ENCODE results near the gene ANKRD13B. TPM values are rescaled to one million over a fixed set of nuclear protein-coding genes. Genes with fewer than 3 reads are reported as not detected.

ANKRD13B gene
- total and polyA plus RNA-seq, 2 of the 13 experiments (the other 11 are each of a cell fraction or from before 2014, with no cell fraction given): 1.7 to 1.8 TPM

DNA sequence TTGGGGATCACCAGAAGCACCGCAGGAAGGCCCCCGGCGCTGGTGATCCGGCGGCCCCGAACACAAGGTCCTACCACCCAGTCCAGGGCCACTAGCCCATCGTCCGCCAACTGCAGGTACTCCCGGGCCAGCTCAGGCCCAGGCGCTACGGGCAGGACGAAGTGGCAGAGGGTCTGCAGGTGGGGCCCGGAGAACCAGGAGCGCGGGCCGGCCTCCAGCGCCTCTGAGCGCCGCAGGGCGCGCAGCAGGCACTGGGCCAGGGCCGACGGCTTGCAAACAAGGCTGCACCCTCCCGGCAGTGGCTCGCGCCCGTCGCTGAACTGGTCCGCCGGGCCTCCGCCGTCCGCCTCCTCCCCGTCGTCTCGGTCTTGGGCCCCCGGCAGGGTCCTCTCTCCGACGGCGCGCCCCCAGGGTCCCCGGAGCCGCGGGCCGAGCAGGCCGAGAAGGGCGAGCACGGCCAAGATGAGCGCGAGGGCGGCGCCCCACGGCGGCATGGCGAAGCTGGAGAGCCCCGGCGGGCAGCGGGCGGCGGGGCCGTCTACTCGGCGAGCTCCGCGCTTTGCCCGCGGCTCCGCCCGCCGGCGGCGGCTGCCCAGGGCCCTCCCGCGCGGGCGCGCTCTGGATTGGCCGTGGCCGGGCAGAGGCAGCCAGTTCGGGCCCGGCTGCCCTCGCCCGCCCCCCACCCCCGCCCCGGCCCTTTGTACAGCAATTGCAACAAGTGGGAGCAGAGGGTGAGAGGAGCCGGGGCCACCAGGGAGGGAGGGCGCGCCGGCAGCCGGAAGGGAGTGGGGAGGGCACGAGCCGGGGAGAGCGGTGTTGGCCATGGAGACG lies 26.2 kb upstream of the ANKRD13B start, which contains the start of gene ABHD15 (continued):
- TF ChIP-seq ZNF776 (CRISPR knock-in tag; IDR thresholded peaks at IDR 0.05) (no peak), KDM2A (CRISPR knock-in tag; IDR thresholded peaks at IDR 0.05; ENCODE audit: borderline replicate concordance, low read depth) (no peak; the same call in 1 of the 2 replicates), ZBTB4 (CRISPR knock-in tag; IDR thresholded peaks at IDR 0.05; ENCODE audit: borderline replicate concordance) (no peak), ZNF646 (CRISPR knock-in tag; IDR thresholded peaks at IDR 0.05) (no peak), KDM4B (CRISPR knock-in tag; IDR thresholded peaks at IDR 0.05) (0 out of 2 replicates have a peak, but pooled peaks have one; percentile 2), MTA1 (CRISPR knock-in tag; IDR thresholded peaks at IDR 0.05; ENCODE audit: borderline replicate concordance) (no peak), PAWR (CRISPR knock-in tag; IDR thresholded peaks at IDR 0.05; ENCODE audit: borderline replicate concordance) (no peak), ZBTB7A (CRISPR knock-in tag; IDR thresholded peaks at IDR 0.05) (peak; percentile 38; the same call in 1 of the 2 replicates), ZNF574 (CRISPR knock-in tag; IDR thresholded peaks at IDR 0.05) (peak; percentile 17; the same call in 1 of the 2 replicates), ZNF501 (CRISPR knock-in tag; IDR thresholded peaks at IDR 0.05) (peak; percentile 76), HDAC1 (CRISPR knock-in tag; IDR thresholded peaks at IDR 0.05) (peak; percentile 13; the same call in 1 of the 2 replicates), ZNF317 (CRISPR knock-in tag; IDR thresholded peaks at IDR 0.05) (no peak), RBM22 (optimal IDR thresholded peaks at IDR 0.05; ENCODE audit: low read length) (no peak)

Measured in HepG2 (cell line).